HepG2 (cell line): Measurements from ENCODE around the gene PDZRN4. TPM values are rescaled to one million over a fixed set of nuclear protein-coding genes. Genes with fewer than 3 reads are reported as not detected.
A peak's percentile ranks its signal among the peaks of the same experiment; 100 is the strongest.

Experiments
- ARHGAP35 ChIP-seq: sonication (generic); formaldehyde crosslinking; IDR thresholded peaks from 2 replicates; pipeline ENCODE4 v1.9.0; 2022; ENCODE audit warnings: mild to moderate bottlenecking, inconsistent platforms, moderate library complexity, missing genetic modification reagents, borderline replicate concordance
- BCLAF1 ChIP-seq: fragments of 450-650 bp; IDR thresholded peaks from 2 replicates; pipeline ENCODE4 v1.6.1; 2017; ENCODE audit warnings: mild to moderate bottlenecking
- CREB1 ChIP-seq, 2 experiments: fragments of 450-650 bp in 1 of 2; IDR thresholded peaks; 2 replicates each; pipeline ENCODE4 v1.6.1; 2016 to 2017; ENCODE audit warnings: control low read depth in 1 of 2, mild to moderate bottlenecking in 1 of 2, missing compliant biosample characterization in 1 of 2, missing genetic modification characterization in 1 of 2
- CREM ChIP-seq, 2 experiments: sonication (generic) in 1 of 2; formaldehyde crosslinking in 1 of 2; IDR thresholded peaks; 2 replicates each; pipeline versions ENCODE4 v1.4.0 to v1.6.1; 2016 to 2020; ENCODE audit warnings: antibody characterized with exemption in 1 of 2, mild to moderate bottlenecking in 1 of 2, missing genetic modification reagents in 1 of 2
- HOXA5 ChIP-seq: sonication (generic); formaldehyde crosslinking; IDR thresholded peaks from 2 replicates; pipeline ENCODE4 v1.4.0; 2020; ENCODE audit warnings: missing genetic modification reagents
- JARID2 ChIP-seq: sonication (generic); formaldehyde crosslinking; IDR thresholded peaks from 2 replicates; pipeline ENCODE4 v1.8.1; 2023; ENCODE audit warnings: missing genetic modification reagents, inconsistent platforms; ENCODE audit not compliant: insufficient replicate concordance
- KMT2B ChIP-seq: IDR thresholded peaks from 2 replicates; pipeline ENCODE4 v1.6.1; 2016; ENCODE audit warnings: missing genetic modification reagents, missing compliant biosample characterization
- NCOA5 ChIP-seq: sonication (generic); formaldehyde crosslinking; IDR thresholded peaks from 2 replicates; pipeline ENCODE4 v1.4.0; 2020; ENCODE audit warnings: missing genetic modification reagents
- NPAS2 ChIP-seq: sonication (generic); formaldehyde crosslinking; IDR thresholded peaks from 2 replicates; pipeline ENCODE4 v1.8.0; 2022; ENCODE audit warnings: mild to moderate bottlenecking, missing genetic modification reagents, borderline replicate concordance
- SALL1 ChIP-seq: sonication (generic); formaldehyde crosslinking; IDR thresholded peaks from 2 replicates; pipeline ENCODE4 v1.8.0; 2022; ENCODE audit warnings: mild to moderate bottlenecking, missing genetic modification reagents
- SMC3 ChIP-seq: IDR thresholded peaks from 2 replicates; pipeline ENCODE4 v1.6.1; 2011; ENCODE audit warnings: low read length, improper control_type of control experiment
- SOX6 ChIP-seq, 2 experiments: fragments of 450-650 bp in 1 of 2; sonication (generic) in 1 of 2; formaldehyde crosslinking in 1 of 2; IDR thresholded peaks; 2 replicates each; pipeline versions ENCODE4 v1.4.0 to v1.6.1; 2017 to 2020; ENCODE audit warnings: antibody characterized with exemption in 1 of 2, mild to moderate bottlenecking in 1 of 2, missing genetic modification reagents in 1 of 2
- TBP ChIP-seq: sonication (generic); formaldehyde crosslinking; IDR thresholded peaks from 2 replicates; pipeline ENCODE4 v1.5.0; 2020; ENCODE audit warnings: missing genetic modification reagents
- ZNF30 ChIP-seq: sonication (generic); formaldehyde crosslinking; IDR thresholded peaks from 2 replicates; pipeline ENCODE4 v1.5.0; 2020; ENCODE audit warnings: mild to moderate bottlenecking, missing genetic modification reagents
- ZNF317 ChIP-seq: sonication (generic); formaldehyde crosslinking; IDR thresholded peaks from 2 replicates; pipeline ENCODE4 v1.5.0; 2020; ENCODE audit warnings: mild to moderate bottlenecking, missing genetic modification reagents
- ZNF710 ChIP-seq: sonication (generic); formaldehyde crosslinking; IDR thresholded peaks from 2 replicates; pipeline ENCODE4 v1.5.0; 2020; ENCODE audit warnings: mild to moderate bottlenecking, missing genetic modification reagents, borderline replicate concordance
- polyA plus RNA-seq, 8 experiments: library from polyadenylated mRNA; depleted of rRNA in 3 of 8; stranded (reverse) in 7 of 8; unstranded in 1 of 8; fragments of >200 nt; fragmentation: Illumina TruSeq in 4 of 8; extraction: Trizol in 4 of 8; gene quantifications; 2 replicates each; pipeline versions ENCODE4 v1.2.1 to v1.2.3, GENCODE V29; 2011 to 2016; ENCODE audit warnings: low read depth in 4 of 8, missing spikeins in 1 of 8, mixed read lengths in 1 of 8; ENCODE audit not compliant: insufficient read depth in 1 of 8
- total RNA-seq, 5 experiments: library from RNA; depleted of rRNA; stranded (reverse); fragments of >200 nt; fragmentation: Illumina TruSeq; extraction: Trizol; gene quantifications; 2 replicates each; pipeline ENCODE4 v1.2.3, GENCODE V29; 2016; ENCODE audit warnings: low read depth in 1 of 5
- TF ChIP-seq, protein P1 (sequence below): sonication (generic); formaldehyde crosslinking; IDR thresholded peaks from 2 replicates; pipeline ENCODE4 v1.4.0; 2020; ENCODE audit warnings: missing genetic modification reagents
- TF ChIP-seq, protein P2 (sequence below): IDR thresholded peaks from 2 replicates; pipeline ENCODE4 v1.6.1; 2016; ENCODE audit warnings: low read depth, missing genetic modification reagents, missing compliant biosample characterization

PDZRN4 gene
- total and polyA plus RNA-seq, 2 of the 13 experiments (the other 11 are each of a cell fraction or from before 2014, with no cell fraction given) = not detected

DNA sequence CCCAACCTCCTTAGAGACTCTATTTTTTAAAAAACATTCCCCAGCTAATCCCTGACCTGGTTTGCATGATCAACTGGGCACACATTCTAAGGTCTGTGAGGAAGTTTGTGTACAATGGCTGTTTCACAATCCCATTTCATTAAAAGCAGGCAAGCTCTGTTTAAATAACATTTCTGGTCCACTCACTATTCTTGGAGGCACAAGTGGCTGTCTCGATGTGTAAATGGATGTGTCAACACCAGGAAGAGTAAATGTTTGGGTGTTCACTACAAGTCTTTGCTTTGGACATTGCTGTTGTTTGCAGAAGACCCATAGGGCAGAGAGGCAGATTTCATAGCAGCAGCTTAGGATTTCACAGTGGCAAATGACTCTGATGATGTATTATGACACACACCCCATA, 98.3 kb downstream of the PDZRN4 start (continued):
- TF ChIP-seq CREM (IDR thresholded peaks at IDR 0.05) = peak; percentile 33; the same call in 1 of the 2 replicates
- no peak for TF ChIP-seq CREM (CRISPR knock-in tag; IDR thresholded peaks at IDR 0.05)
- no peak for TF ChIP-seq JARID2 (CRISPR knock-in tag)
- TF ChIP-seq SALL1 (CRISPR knock-in tag) = peak; percentile 80; the same call in 1 of the 2 replicates
- no peak for TF ChIP-seq SOX6 (IDR thresholded peaks at IDR 0.05)
- peak; percentile 88 for TF ChIP-seq SOX6 (CRISPR knock-in tag; IDR thresholded peaks at IDR 0.05)
- TF ChIP-seq NPAS2 (CRISPR knock-in tag) = no peak
- TF ChIP-seq, protein P1, sequence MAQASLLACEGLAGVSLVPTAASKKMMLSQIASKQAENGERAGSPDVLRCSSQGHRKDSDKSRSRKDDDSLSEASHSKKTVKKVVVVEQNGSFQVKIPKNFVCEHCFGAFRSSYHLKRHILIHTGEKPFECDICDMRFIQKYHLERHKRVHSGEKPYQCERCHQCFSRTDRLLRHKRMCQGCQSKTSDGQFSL (CRISPR knock-in tag) = no peak
- TF ChIP-seq ZNF317 (CRISPR knock-in tag) = no peak
- TF ChIP-seq ZNF710 (CRISPR knock-in tag) = peak; percentile 50; the same call in 1 of the 2 replicates
- TF ChIP-seq BCLAF1 = no peak
- TF ChIP-seq ZNF30 (CRISPR knock-in tag) = no peak
- TF ChIP-seq SMC3 = 0 out of 2 replicates have a peak, but pooled peaks have one; percentile 5
- no peak for TF ChIP-seq ARHGAP35 (CRISPR knock-in tag)
- no peak for TF ChIP-seq CREB1 (IDR thresholded peaks at IDR 0.05)
- peak; percentile 29; the same call in 1 of the 2 replicates for TF ChIP-seq CREB1 (CRISPR knock-in tag; IDR thresholded peaks at IDR 0.05)
- TF ChIP-seq TBP (CRISPR knock-in tag) = no peak
- TF ChIP-seq, protein P2, sequence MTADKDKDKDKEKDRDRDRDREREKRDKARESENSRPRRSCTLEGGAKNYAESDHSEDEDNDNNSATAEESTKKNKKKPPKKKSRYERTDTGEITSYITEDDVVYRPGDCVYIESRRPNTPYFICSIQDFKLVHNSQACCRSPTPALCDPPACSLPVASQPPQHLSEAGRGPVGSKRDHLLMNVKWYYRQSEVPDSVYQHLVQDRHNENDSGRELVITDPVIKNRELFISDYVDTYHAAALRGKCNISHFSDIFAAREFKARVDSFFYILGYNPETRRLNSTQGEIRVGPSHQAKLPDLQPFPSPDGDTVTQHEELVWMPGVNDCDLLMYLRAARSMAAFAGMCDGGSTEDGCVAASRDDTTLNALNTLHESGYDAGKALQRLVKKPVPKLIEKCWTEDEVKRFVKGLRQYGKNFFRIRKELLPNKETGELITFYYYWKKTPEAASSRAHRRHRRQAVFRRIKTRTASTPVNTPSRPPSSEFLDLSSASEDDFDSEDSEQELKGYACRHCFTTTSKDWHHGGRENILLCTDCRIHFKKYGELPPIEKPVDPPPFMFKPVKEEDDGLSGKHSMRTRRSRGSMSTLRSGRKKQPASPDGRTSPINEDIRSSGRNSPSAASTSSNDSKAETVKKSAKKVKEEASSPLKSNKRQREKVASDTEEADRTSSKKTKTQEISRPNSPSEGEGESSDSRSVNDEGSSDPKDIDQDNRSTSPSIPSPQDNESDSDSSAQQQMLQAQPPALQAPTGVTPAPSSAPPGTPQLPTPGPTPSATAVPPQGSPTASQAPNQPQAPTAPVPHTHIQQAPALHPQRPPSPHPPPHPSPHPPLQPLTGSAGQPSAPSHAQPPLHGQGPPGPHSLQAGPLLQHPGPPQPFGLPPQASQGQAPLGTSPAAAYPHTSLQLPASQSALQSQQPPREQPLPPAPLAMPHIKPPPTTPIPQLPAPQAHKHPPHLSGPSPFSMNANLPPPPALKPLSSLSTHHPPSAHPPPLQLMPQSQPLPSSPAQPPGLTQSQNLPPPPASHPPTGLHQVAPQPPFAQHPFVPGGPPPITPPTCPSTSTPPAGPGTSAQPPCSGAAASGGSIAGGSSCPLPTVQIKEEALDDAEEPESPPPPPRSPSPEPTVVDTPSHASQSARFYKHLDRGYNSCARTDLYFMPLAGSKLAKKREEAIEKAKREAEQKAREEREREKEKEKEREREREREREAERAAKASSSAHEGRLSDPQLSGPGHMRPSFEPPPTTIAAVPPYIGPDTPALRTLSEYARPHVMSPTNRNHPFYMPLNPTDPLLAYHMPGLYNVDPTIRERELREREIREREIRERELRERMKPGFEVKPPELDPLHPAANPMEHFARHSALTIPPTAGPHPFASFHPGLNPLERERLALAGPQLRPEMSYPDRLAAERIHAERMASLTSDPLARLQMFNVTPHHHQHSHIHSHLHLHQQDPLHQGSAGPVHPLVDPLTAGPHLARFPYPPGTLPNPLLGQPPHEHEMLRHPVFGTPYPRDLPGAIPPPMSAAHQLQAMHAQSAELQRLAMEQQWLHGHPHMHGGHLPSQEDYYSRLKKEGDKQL (CRISPR knock-in tag) = peak; percentile 77; the same call in 1 of the 2 replicates
- TF ChIP-seq KMT2B (CRISPR knock-in tag) = no peak
- TF ChIP-seq NCOA5 (CRISPR knock-in tag) = no peak
- peak; percentile 45; the same call in 1 of the 2 replicates for TF ChIP-seq HOXA5
